Endothelial cell of umbilical vein (primary cell): Measurements from ENCODE around the gene CCDC27. TPM values are rescaled to one million over a fixed set of nuclear protein-coding genes. Genes with fewer than 3 reads are reported as not detected.

ENCODE experiments used
- BruUV-seq: library from RNA; stranded (reverse); fragments of 400-500 nt; replicated peaks from 2 replicates; lab custom pipeline; 2021; lab: Mats Ljungman, UMichigan
- CTCF ChIA-PET: fragments of 300-600, 350-600 bp; sonication (Branson Sonifier 250); formaldehyde crosslinking; loops from one replicate; lab custom pipeline; 2021; ENCODE audit warnings: antibody characterized with exemption, inconsistent platforms; lab: Charles Lee
- POLR2A ChIA-PET: fragments of 300-600, 350-600 bp; sonication (Branson Sonifier 250); formaldehyde crosslinking; loops from one replicate; lab custom pipeline; 2021; ENCODE audit warnings: antibody characterized with exemption, inconsistent platforms; lab: Charles Lee
- DNase-seq: peaks from one replicate; pipeline ENCODE4 v3.0.0-alpha.2; 2011; ENCODE audit warnings: low read depth, low spot score
- FAIRE-seq: peaks from 2 replicates; lab custom pipeline; 2011; peaks lifted over from hg19 to GRCh38; lab: Jason Lieb, UNC
- H2AFZ ChIP-seq: 2 replicates; pipeline ENCODE4 v1.6.0; 2012; ENCODE audit warnings: low read depth, low read length, control low read depth, inconsistent platforms
- H3K27ac ChIP-seq: 2 replicates; pipeline ENCODE4 v1.5.1; 2011; ENCODE audit warnings: low read depth, mild to moderate bottlenecking, control low read depth, low read length, moderate library complexity; ENCODE audit not compliant: insufficient read depth
- H3K27me3 ChIP-seq, 2 experiments: 2 replicates each; pipeline versions ENCODE4 v1.6.0 to v1.6.1; 2011; ENCODE audit warnings: low read length in 2 of 2, mixed read lengths in 1 of 2; ENCODE audit not compliant: control insufficient read depth in 2 of 2, insufficient read depth in 2 of 2
- H3K36me3 ChIP-seq, 2 experiments: 2 replicates in 1 of 2; 3 replicates in 1 of 2; pipeline ENCODE4 v1.5.1; 2011; ENCODE audit warnings: low read length in 2 of 2, mild to moderate bottlenecking in 1 of 2, moderate library complexity in 1 of 2; ENCODE audit not compliant: control insufficient read depth in 2 of 2, insufficient read depth in 2 of 2; ENCODE audit errors: extremely low read depth in 1 of 2
- H3K4me1 ChIP-seq: 3 replicates; pipeline ENCODE4 v1.5.1; 2011; ENCODE audit warnings: mild to moderate bottlenecking, low read length; ENCODE audit not compliant: control insufficient read depth, insufficient read depth; ENCODE audit errors: extremely low read depth
- H3K4me2 ChIP-seq: 2 replicates; pipeline ENCODE4 v1.6.1; 2011; ENCODE audit warnings: low read length, control low read depth, mixed read lengths; ENCODE audit not compliant: insufficient read depth
- H3K4me3 ChIP-seq, 3 experiments: fragments of 200-600 bp in 1 of 3; sonication (generic), shearing (Covaris generic) in 1 of 3; replicated peaks in 1 of 3; 2 replicates each; pipeline ENCODE4 v1.5.1; 2011 to 2016; ENCODE audit warnings: control low read depth in 3 of 3, low read length in 3 of 3, mild to moderate bottlenecking in 2 of 3, inconsistent platforms in 1 of 3, low read depth in 1 of 3, moderate library complexity in 1 of 3; ENCODE audit not compliant: insufficient read depth in 1 of 3
- H3K79me2 ChIP-seq: 2 replicates; pipeline ENCODE4 v1.6.0; 2012; ENCODE audit warnings: low read length, inconsistent platforms; ENCODE audit not compliant: control insufficient read depth, insufficient read depth
- H3K9ac ChIP-seq: replicated peaks from 2 replicates; pipeline ENCODE3; 2011; ENCODE audit warnings: low read length, control low read depth; ENCODE audit not compliant: insufficient read depth; ENCODE audit errors: extremely low read depth
- H3K9me1 ChIP-seq: replicated peaks from 3 replicates; pipeline ENCODE4 v1.6.0; 2011; ENCODE audit warnings: mild to moderate bottlenecking, low read length; ENCODE audit not compliant: control insufficient read depth, insufficient read depth; ENCODE audit errors: extremely low read depth
- H3K9me3 ChIP-seq: replicated peaks from 2 replicates; pipeline ENCODE4 v1.5.1; 2012; ENCODE audit warnings: low read length, inconsistent platforms; ENCODE audit not compliant: control insufficient read depth, insufficient read depth
- H4K20me1 ChIP-seq: replicated peaks from 2 replicates; pipeline ENCODE3; 2011; ENCODE audit warnings: mild to moderate bottlenecking, low read length; ENCODE audit not compliant: control insufficient read depth, insufficient read depth; ENCODE audit errors: extremely low read depth
- FOS ChIP-seq: IDR thresholded peaks from 2 replicates; pipeline ENCODE4 v1.6.1; 2011; ENCODE audit warnings: mild to moderate bottlenecking, low read length, moderate library complexity, borderline replicate concordance; ENCODE audit not compliant: insufficient read depth
- JUN ChIP-seq: IDR thresholded peaks from 2 replicates; pipeline ENCODE4 v1.6.1; 2011; ENCODE audit warnings: borderline replicate concordance, low read depth; ENCODE audit not compliant: insufficient read length, insufficient read depth
- dilution Hi-C: fragments of 300-500 bp; cut with MboI; formaldehyde crosslinking; loops from one replicate; pipeline ENCODE4 v1.15.0; 2019; ENCODE audit warnings: low sequenced_read_pairs; ENCODE audit not compliant: extremely low pct_ligation_motif_present
- intact Hi-C: fragments of 100-400 bp; cut with micrococcal nuclease; formaldehyde crosslinking; loops from one replicate; pipeline ENCODE4 v1.10.0; 2022
- polyA plus RNA-seq, 4 experiments: library from polyadenylated mRNA; depleted of rRNA in 3 of 4; stranded (reverse) in 3 of 4; unstranded in 1 of 4; fragments of >200 nt; gene quantifications; 2 replicates each; pipeline versions ENCODE4 v1.2.1 to v1.2.3, GENCODE V29; 2011 to 2012; ENCODE audit warnings: missing spikeins in 1 of 4
- total RNA-seq: library from RNA; stranded (reverse); gene quantifications from 2 replicates; pipeline ENCODE4 v1.2.3, GENCODE V29; 2021

Gene CCDC27
- total and polyA plus RNA-seq, 2 donors (not counting 3 experiments of a cell fraction or from before 2014, with no cell fraction given), result not detected

- H3K4me2 ChIP-seq, result no peak overlapping the region
- FAIRE-seq, result no peak
- H3K4me1 ChIP-seq, result peaks cover 11% of the 10 kb centered on the region
- no peak overlapping the region for H3K9ac ChIP-seq
- BruUV-seq, result no TSS peak
- no peaks in the 10 kb centered on the region for H3K9me1 ChIP-seq
- H3K9me3 ChIP-seq, result no peaks in the 10 kb centered on the region
- peaks cover 3% of the 10 kb centered on the region for H3K79me2 ChIP-seq
- H2AFZ ChIP-seq, result no peak overlapping the region
- H3K4me3 ChIP-seq, result no peak overlapping the region
- no peaks in the 10 kb centered on the region for H3K36me3 ChIP-seq
- no peak overlapping the region for H3K27ac ChIP-seq
- H4K20me1 ChIP-seq, result no peaks in the 10 kb centered on the region
- peaks cover 0 to 7% of the 10 kb centered on the region in 2 experiments for H3K27me3 ChIP-seq
- no peak for DNase-seq
- dilution Hi-C loops (no loop called here), intact Hi-C loops (no loop called here)
- ChIA-PET CTCF (no interaction called here), POLR2A (no interaction called here)
- no peak for TF ChIP-seq FOS
These were observed 1.5 kb upstream of the CCDC27 start for GRCh38 chr1:3750741-3751140.

GRCh38 chr1:3753656-3754454 lies 1.6 kb downstream of the CCDC27 start:
- Histone ChIP-seq H3K4me2 (no peak overlapping the region), H3K4me1 (no peaks in the 10 kb centered on the region), H2AFZ (no peak overlapping the region), H3K4me3 (no peak overlapping the region), H3K9me3 (no peaks in the 10 kb centered on the region), H3K9ac (no peak overlapping the region), H4K20me1 (no peaks in the 10 kb centered on the region), H3K27ac (no peak overlapping the region), H3K9me1 (no peaks in the 10 kb centered on the region), H3K36me3 (no peaks in the 10 kb centered on the region), H3K27me3 (peaks cover 0 to 8% of the 10 kb centered on the region in 2 experiments), H3K79me2 (no peaks in the 10 kb centered on the region)
- POLR2A ChIA-PET, result interaction anchor here (0.7 kb wide), 1 partner anchor 308 kb away, joined by 5 read pairs; no protein-coding TSS in a partner anchor
- CTCF ChIA-PET, result interaction anchor here (1.0 kb wide), 1 partner anchor 29 kb away, joined by 4 read pairs; no protein-coding TSS in a partner anchor
- intact Hi-C loops, result no loop called here
- no TSS peak for BruUV-seq
- dilution Hi-C loops, result no loop called here
- no peak for FAIRE-seq
- DNase-seq, result no peak
- TF ChIP-seq FOS (no peak), JUN (no peak)
